ENCODE data around the gene GIMAP4.
"Not testable (repeated sequence)": the region's sequence is repeated elsewhere in the genome, so short reads cannot be mapped to it uniquely, and the experiment has no call there.

GIMAP4 gene

DNA sequence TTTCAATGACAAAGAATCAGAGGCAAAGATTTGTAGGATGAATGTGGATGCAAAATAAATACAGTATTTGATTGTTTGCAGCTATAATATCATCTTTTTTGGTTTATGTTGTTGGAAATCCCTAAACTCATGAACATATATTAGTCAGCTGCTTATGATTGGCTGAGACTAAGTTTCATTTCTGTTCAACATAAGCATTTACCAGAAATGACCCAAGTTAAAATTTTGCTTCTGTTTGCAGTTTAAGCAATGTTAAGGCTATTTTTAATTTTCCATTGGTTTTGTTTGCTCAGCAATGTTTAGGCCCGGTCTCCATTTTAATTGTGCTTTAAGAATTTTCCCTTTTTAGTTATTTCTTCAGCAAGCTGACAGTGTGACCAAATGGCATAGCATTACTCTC, 43.0 kb downstream of the GIMAP4 start:
- Mint-ChIP-seq H3K4me3 (no peak overlapping the region), H3K27me3 (ENCODE audit: low read depth) (peaks cover 9% of the 10 kb centered on the region), H3K9me3 (peaks cover 9% of the 10 kb centered on the region), H3K27ac (no peak overlapping the region), H3K36me3 (ENCODE audit: low read depth) (no peaks in the 10 kb centered on the region), H3K4me1 (no peaks in the 10 kb centered on the region)
- TF ChIP-seq, protein P1, sequence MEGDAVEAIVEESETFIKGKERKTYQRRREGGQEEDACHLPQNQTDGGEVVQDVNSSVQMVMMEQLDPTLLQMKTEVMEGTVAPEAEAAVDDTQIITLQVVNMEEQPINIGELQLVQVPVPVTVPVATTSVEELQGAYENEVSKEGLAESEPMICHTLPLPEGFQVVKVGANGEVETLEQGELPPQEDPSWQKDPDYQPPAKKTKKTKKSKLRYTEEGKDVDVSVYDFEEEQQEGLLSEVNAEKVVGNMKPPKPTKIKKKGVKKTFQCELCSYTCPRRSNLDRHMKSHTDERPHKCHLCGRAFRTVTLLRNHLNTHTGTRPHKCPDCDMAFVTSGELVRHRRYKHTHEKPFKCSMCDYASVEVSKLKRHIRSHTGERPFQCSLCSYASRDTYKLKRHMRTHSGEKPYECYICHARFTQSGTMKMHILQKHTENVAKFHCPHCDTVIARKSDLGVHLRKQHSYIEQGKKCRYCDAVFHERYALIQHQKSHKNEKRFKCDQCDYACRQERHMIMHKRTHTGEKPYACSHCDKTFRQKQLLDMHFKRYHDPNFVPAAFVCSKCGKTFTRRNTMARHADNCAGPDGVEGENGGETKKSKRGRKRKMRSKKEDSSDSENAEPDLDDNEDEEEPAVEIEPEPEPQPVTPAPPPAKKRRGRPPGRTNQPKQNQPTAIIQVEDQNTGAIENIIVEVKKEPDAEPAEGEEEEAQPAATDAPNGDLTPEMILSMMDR (IDR thresholded peaks at IDR 0.05; ENCODE audit: unreplicated experiment in 3 of 3) = no peak

DNA sequence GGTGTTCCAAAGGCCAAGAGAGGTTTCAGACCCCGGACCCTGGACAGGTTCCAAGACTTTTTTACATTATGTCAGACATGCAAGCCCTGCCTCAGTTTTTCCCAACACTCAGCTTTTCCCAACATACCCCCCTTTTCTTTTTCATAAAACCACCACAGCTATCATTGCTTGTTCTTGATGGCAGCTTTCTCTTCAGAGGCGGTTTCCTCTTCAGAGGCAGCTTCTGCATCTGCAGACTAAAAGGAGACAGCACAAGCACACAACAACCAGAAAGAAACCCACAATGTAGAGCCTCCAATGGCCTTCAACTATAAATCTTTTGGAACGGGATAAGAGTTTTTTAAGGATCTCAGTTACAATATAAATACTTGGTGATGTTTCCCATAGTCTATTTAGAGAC, 45.7 kb downstream of the GIMAP4 start:
- Mint-ChIP-seq H3K9me3 (peaks cover 5% of the 10 kb centered on the region), H3K27me3 (ENCODE audit: low read depth) (peaks cover 6% of the 10 kb centered on the region), H3K4me3 (no peak overlapping the region), H3K4me1 (no peaks in the 10 kb centered on the region), H3K36me3 (ENCODE audit: low read depth) (no peaks in the 10 kb centered on the region), H3K27ac (no peak overlapping the region)
- TF ChIP-seq, protein P1 (IDR thresholded peaks at IDR 0.05; ENCODE audit: unreplicated experiment in 3 of 3) = no peak

DNA sequence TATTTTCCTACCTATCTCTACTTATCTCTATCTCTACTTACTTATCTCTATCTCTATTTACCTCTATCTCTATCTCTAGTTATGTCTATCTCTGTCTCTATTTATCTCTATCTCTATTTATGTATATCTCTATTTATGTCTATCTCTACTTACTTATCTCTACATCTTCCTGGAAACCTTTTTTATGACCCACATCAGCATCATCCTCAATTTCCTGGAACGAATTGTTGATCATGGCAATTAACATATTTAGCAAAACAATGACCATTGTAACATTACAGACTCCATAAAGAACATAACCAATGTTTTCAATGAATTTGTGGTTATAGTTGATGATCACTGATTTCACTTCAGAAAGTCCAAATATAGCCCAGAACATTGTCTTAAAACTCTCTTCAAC, 46.7 kb downstream of the GIMAP4 start:
- Mint-ChIP-seq H3K27ac (no peak overlapping the region), H3K36me3 (ENCODE audit: low read depth) (no peaks in the 10 kb centered on the region), H3K9me3 (peaks cover 5% of the 10 kb centered on the region), H3K4me3 (no peak overlapping the region), H3K4me1 (no peaks in the 10 kb centered on the region), H3K27me3 (ENCODE audit: low read depth) (no peaks in the 10 kb centered on the region)
- TF ChIP-seq, protein P1 (IDR thresholded peaks at IDR 0.05; ENCODE audit: unreplicated experiment in 3 of 3) = no peak

DNA sequence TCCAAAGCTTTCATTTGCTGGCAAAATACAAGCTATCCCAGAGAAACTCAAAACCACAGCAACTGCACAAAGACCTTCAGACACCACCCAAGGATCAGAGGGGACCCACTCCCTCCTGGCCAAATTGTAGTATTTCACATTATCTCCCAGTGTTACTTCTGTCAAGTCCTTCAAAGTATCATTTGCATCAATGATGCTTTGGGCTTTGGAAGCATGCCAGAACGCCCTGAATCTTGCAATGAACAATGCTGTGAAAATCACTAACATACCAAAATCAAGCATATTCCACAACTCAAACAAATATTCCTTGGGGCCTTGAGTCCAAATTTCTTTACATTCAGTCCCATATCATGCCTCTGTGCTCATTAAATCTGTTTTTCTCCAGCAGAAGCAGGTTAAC, 47.2 kb downstream of the GIMAP4 start:
- not testable (repeated sequence) for H3K36me3 Mint-ChIP-seq (ENCODE audit: low read depth); H3K27ac Mint-ChIP-seq; H3K4me3 Mint-ChIP-seq; H3K4me1 Mint-ChIP-seq; H3K27me3 Mint-ChIP-seq (ENCODE audit: low read depth); H3K9me3 Mint-ChIP-seq

DNA sequence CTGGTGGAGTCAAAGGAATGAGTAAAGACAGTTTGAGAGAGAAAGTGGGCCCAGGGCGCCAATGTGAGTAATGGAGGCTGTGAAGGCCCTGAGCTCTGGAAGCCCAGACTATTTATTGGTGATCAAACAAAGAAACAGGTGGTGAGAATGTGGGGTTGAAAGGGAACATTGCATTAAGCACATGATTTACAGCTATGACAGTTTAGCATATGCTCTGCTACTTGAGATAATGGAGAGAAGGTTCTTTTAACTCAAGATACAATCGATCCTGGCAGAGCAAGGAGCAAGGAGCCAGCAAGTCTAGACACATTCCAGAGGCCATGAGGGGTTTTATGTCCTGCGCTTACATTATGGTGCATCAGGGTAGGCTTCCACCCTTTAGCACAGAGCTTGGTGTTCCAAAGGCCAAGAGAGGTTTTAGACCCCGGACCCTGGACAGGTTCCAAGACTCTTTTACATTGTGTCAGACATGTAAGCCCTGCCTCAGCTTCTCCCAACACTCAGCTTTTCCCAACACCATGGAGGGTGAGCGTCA, 48.1 kb downstream of the GIMAP4 start:
- not testable (repeated sequence) for H3K36me3 Mint-ChIP-seq (ENCODE audit: low read depth); H3K27me3 Mint-ChIP-seq (ENCODE audit: low read depth); H3K9me3 Mint-ChIP-seq; H3K4me1 Mint-ChIP-seq; H3K27ac Mint-ChIP-seq; H3K4me3 Mint-ChIP-seq

DNA sequence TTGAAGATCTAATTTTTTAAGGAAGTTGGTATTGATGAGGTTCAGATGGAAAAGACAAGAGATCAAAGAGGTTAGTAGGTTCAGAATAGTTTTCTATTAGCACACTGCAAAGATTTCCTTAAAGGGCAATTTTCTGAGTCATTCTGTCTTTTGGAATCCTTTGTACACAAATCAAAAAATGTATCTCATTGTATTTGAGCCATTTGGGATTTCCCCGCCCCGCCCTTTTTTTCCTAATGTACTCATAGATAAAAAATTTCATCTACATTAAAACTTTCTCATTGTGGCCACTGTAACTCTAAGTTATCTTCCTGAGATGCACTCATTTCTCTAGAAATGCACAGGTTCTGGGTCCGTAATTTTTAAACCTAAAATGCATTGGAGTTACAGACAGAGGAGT, 52.9 kb downstream of the GIMAP4 start:
- H3K36me3 Mint-ChIP-seq (ENCODE audit: low read depth) = no peaks in the 10 kb centered on the region
- no peaks in the 10 kb centered on the region for H3K9me3 Mint-ChIP-seq
- peaks cover under 1% of the 10 kb centered on the region for H3K27me3 Mint-ChIP-seq (ENCODE audit: low read depth)

More for the DNA sequence above, 52.9 kb downstream of the GIMAP4 start:
- H3K4me1 Mint-ChIP-seq = no peaks in the 10 kb centered on the region
- TF ChIP-seq, protein P1 (IDR thresholded peaks at IDR 0.05; ENCODE audit: unreplicated experiment in 3 of 3) = no peak
- no peak overlapping the region for H3K27ac Mint-ChIP-seq
- no peak overlapping the region for H3K4me3 Mint-ChIP-seq
